MM.1S (cell line): ENCODE results near the gene ADCK2.
"Not testable (repeated sequence)": the region's sequence is repeated elsewhere in the genome, so short reads cannot be mapped to it uniquely, and the experiment has no call there.

Experiments
- DNase-seq: peaks from one replicate; pipeline ENCODE4 v3.0.0-alpha.2; 2015
- H2AFZ ChIP-seq: fragments of 300-600 bp; sonication (generic); 2 replicates; pipeline ENCODE4 v1.6.0; 2016; ENCODE audit warnings: antibody characterized with exemption, low read length
- H3F3A ChIP-seq: fragments of 300-600 bp; sonication (generic); 2 replicates; pipeline ENCODE4 v1.6.1; 2016; ENCODE audit warnings: mild to moderate bottlenecking, antibody characterized with exemption, low read length, moderate library complexity, mixed read lengths; ENCODE audit not compliant: insufficient read depth
- H3K27ac ChIP-seq: fragments of 300-600 bp; sonication (generic); 2 replicates; pipeline ENCODE4 v1.5.1; 2016; ENCODE audit warnings: mild to moderate bottlenecking, low read length
- H3K27me3 ChIP-seq: fragments of 300-600 bp; sonication (generic); replicated peaks from 2 replicates; pipeline ENCODE4 v1.6.0; 2016; ENCODE audit warnings: low read length; ENCODE audit not compliant: insufficient read depth
- H3K36me3 ChIP-seq: fragments of 300-600 bp; sonication (generic); replicated peaks from 2 replicates; pipeline ENCODE4 v1.6.1; 2016; ENCODE audit warnings: mild to moderate bottlenecking, low read length, mixed read lengths; ENCODE audit not compliant: insufficient read depth
- H3K4me1 ChIP-seq: fragments of 300-600 bp; sonication (generic); 2 replicates; pipeline ENCODE4 v1.6.1; 2016; ENCODE audit warnings: low read length, mixed read lengths
- H3K4me2 ChIP-seq: fragments of 300-600 bp; sonication (generic); 2 replicates; pipeline ENCODE4 v1.6.0; 2016; ENCODE audit warnings: low read depth, low read length
- H3K4me3 ChIP-seq: fragments of 300-600 bp; sonication (generic); 2 replicates; pipeline ENCODE4 v1.5.1; 2016; ENCODE audit warnings: low read length, mixed read lengths
- H3K79me2 ChIP-seq: fragments of 300-600 bp; sonication (generic); 2 replicates; pipeline ENCODE4 v1.6.1; 2016; ENCODE audit warnings: mixed run types, low read length, mixed read lengths
- H3K9ac ChIP-seq: fragments of 300-600 bp; sonication (generic); 2 replicates; pipeline ENCODE4 v1.6.1; 2016; ENCODE audit warnings: low read length, mixed read lengths
- H3K9me2 ChIP-seq: fragments of 300-600 bp; sonication (generic); replicated peaks from 2 replicates; pipeline ENCODE4 v1.6.1; 2016; ENCODE audit warnings: mild to moderate bottlenecking, low read length, mixed read lengths; ENCODE audit not compliant: insufficient read depth
- H3K9me3 ChIP-seq: fragments of 300-600 bp; sonication (generic); replicated peaks from 2 replicates; pipeline ENCODE4 v1.6.1; 2016; ENCODE audit warnings: mild to moderate bottlenecking, low read length, mixed read lengths; ENCODE audit not compliant: insufficient read depth
- H4K20me1 ChIP-seq: fragments of 300-600 bp; sonication (generic); 2 replicates; pipeline ENCODE4 v1.6.1; 2016; ENCODE audit warnings: mild to moderate bottlenecking, low read length, moderate library complexity, mixed read lengths; ENCODE audit not compliant: insufficient read depth
- EZH2 ChIP-seq: fragments of 300-600 bp; sonication (generic); optimal IDR thresholded peaks from 2 replicates; pipeline ENCODE3; 2017; ENCODE audit warnings: low read depth, mild to moderate bottlenecking, antibody characterized with exemption, low read length, mixed read lengths
- EZH2phosphoT487 ChIP-seq: fragments of 300-600 bp; sonication (generic); IDR thresholded peaks from 2 replicates; pipeline ENCODE4 v1.6.1; 2018; ENCODE audit warnings: antibody characterized with exemption, low read length
- TF ChIP-seq, protein P1 (sequence below): fragments of 300-600 bp; sonication (generic); IDR thresholded peaks from 2 replicates; pipeline ENCODE4 v1.5.1; 2016; ENCODE audit warnings: antibody characterized with exemption, low read length, mixed read lengths

Gene ADCK2

DNA sequence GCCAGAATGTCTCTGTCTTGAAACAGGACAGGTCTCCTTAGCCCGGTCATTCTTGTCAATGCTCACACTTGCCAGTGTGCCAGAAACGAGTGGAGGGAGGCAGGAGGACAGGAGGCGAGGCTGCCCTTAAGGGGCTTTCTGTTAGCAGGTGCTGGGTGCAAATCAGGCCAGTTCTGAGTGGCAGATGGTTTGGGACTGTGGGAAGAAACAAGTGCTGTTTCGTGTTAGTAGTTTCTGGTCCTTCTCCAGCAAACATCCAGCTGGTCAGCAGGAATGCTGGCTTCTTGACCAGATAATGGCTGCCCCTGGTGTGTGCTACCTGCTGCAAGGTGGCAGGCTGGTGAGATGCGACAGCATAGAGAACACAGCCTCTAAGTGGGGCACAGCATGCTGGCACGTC is 15.6 kb downstream of the ADCK2 start:
- Histone ChIP-seq H3K36me3 (no peaks in the 10 kb centered on the region), H3K79me2 (no peaks in the 10 kb centered on the region), H3K4me2 (no peak overlapping the region), H3K9me2 (no peaks in the 10 kb centered on the region), H3K27ac (no peak overlapping the region), H3F3A (no peaks in the 10 kb centered on the region), H3K9me3 (no peaks in the 10 kb centered on the region), H3K9ac (no peak overlapping the region), H3K4me1 (no peaks in the 10 kb centered on the region), H2AFZ (no peak overlapping the region), H3K27me3 (no peaks in the 10 kb centered on the region), H4K20me1 (no peaks in the 10 kb centered on the region), H3K4me3 (no peak overlapping the region)
- no peak for DNase-seq
- TF ChIP-seq, protein P1, sequence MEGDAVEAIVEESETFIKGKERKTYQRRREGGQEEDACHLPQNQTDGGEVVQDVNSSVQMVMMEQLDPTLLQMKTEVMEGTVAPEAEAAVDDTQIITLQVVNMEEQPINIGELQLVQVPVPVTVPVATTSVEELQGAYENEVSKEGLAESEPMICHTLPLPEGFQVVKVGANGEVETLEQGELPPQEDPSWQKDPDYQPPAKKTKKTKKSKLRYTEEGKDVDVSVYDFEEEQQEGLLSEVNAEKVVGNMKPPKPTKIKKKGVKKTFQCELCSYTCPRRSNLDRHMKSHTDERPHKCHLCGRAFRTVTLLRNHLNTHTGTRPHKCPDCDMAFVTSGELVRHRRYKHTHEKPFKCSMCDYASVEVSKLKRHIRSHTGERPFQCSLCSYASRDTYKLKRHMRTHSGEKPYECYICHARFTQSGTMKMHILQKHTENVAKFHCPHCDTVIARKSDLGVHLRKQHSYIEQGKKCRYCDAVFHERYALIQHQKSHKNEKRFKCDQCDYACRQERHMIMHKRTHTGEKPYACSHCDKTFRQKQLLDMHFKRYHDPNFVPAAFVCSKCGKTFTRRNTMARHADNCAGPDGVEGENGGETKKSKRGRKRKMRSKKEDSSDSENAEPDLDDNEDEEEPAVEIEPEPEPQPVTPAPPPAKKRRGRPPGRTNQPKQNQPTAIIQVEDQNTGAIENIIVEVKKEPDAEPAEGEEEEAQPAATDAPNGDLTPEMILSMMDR = no peak
- no peak for TF ChIP-seq EZH2phosphoT487
- TF ChIP-seq EZH2 = no peak

DNA sequence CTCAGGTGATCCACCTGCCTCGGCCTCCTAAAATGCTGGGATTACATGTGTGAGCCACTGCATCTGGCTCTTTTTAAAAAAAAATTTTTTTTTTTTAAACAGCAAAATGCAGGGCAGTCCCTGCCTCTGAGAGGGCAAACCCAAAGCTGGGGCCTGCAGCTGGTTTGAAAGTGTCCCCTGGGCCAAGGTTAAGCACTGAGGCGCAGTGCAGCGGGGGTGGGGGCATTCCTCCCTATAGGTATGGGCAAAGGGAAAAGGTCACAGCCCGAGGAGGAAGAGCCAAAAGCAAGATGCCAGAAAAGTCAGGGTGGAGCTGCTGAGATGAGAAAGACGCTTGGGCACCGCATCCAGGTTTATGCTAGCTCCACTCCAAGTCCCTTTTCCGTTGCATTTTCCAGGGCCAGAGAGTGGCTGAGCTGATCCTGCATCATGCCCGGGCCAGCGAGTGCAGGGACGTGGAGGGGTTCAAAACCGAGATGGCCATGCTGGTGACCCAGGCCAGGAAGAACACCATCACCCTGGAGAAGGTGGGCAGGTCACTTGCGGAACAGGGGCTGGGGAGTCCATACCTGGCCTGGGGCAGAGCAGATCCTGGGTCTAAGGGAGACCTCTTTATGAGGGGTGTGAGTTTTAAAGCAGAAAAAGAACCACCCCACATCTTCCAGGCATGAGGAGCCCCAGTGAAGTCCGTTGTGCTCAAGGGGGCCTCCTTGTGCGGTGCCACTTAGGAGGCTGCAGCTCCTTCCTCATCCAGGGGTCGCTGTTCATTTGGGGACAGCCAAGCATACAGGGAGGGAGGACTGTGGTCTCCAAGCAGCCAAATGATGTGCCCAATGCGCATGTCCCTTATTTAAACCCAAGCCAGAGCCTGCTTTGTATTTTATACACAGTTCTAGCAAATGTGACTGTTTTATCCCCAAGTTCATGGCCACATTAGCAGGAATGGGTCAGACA is 16.7 kb downstream of the ADCK2 start:
- TF ChIP-seq EZH2phosphoT487 (no peak), EZH2 (no peak)
- TF ChIP-seq, protein P1 = no peak
- no peak for DNase-seq

DNA sequence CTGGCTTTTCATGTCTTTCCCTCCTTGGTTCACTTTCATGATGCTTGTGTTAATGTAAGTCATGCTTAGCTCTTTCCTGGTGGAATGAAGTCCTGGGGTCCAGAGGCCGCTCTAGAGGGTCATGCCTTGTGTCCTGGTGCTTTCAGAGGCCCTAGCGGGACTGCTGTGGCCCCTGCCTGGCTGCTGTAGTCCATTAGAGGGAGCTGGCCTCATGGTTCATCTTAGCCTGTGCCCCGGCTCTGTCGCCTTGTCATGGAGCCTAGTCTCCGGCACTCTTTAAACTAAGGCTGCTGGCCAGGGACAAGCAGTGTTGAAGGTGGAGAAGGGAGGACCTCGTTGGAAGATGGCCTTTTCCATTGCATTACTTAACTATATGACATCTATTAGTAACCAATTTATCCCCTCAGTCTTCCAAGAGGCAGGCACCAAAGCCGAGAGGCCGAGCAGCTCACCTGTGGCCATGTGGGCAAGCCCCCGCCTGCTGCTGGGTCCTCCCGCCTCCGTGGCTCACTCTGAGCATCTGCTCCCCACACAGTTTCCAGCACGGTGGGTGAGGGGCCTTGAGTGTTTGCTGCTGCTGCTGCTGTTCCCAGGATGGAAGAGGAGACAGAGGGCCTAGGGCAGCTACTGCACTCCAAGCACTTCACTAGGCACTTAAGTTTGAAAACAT is 18.8 kb downstream of the ADCK2 start:
- TF ChIP-seq EZH2 = no peak
- no peak for TF ChIP-seq EZH2phosphoT487
- Histone ChIP-seq H3K27ac (no peak overlapping the region), H3K4me3 (no peak overlapping the region), H3F3A (no peaks in the 10 kb centered on the region), H3K36me3 (no peaks in the 10 kb centered on the region), H2AFZ (no peak overlapping the region), H3K4me1 (peaks cover 5% of the 10 kb centered on the region), H3K9me2 (no peaks in the 10 kb centered on the region), H3K9ac (no peak overlapping the region), H3K27me3 (no peaks in the 10 kb centered on the region), H3K79me2 (no peaks in the 10 kb centered on the region), H4K20me1 (no peaks in the 10 kb centered on the region), H3K4me2 (no peak overlapping the region), H3K9me3 (no peaks in the 10 kb centered on the region)
- DNase-seq = no peak

More for the DNA sequence above, 16.7 kb downstream of the ADCK2 start:
- no peaks in the 10 kb centered on the region for H3K9me3 ChIP-seq
- H4K20me1 ChIP-seq = no peaks in the 10 kb centered on the region
- no peak overlapping the region for H3K4me2 ChIP-seq
- H3K4me3 ChIP-seq = no peak overlapping the region
- H2AFZ ChIP-seq = no peak overlapping the region
- H3K9me2 ChIP-seq = no peaks in the 10 kb centered on the region
- H3K4me1 ChIP-seq = no peaks in the 10 kb centered on the region
- no peak overlapping the region for H3K27ac ChIP-seq
- no peak overlapping the region for H3K9ac ChIP-seq
- no peaks in the 10 kb centered on the region for H3K79me2 ChIP-seq
- no peaks in the 10 kb centered on the region for H3K27me3 ChIP-seq
- H3F3A ChIP-seq = no peaks in the 10 kb centered on the region
- no peaks in the 10 kb centered on the region for H3K36me3 ChIP-seq

DNA sequence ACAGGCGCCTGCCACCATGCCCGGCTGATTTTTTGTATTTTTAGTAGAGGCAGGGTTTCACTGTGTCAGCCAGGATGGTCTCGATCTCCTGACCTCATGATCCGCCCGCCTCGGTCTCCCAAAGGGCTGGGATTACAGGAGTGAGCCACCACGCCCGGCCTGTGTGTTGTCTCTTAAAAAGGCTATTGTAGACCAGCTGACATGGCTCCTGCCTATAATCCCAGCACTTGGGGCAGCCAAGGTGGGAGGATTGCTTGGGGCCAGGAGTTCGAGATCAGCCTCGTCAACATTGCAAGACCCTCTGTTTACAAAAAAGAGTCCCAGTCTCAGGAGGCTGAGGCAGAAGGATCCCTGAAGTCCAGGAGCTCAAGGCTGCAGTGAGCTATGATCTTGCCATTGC is 21.1 kb downstream of the ADCK2 start:
- H3K36me3 ChIP-seq = not testable (repeated sequence)

More for the DNA sequence above, 21.1 kb downstream of the ADCK2 start:
- H3K9me3 ChIP-seq, H2AFZ ChIP-seq, H3K27me3 ChIP-seq, H3K9me2 ChIP-seq, H3F3A ChIP-seq, H3K4me3 ChIP-seq, DNase-seq, H4K20me1 ChIP-seq, H3K4me2 ChIP-seq, H3K27ac ChIP-seq, H3K9ac ChIP-seq: not testable (repeated sequence)
- peaks cover 11% of the 10 kb centered on the region for H3K4me1 ChIP-seq
- peaks cover 23% of the 10 kb centered on the region for H3K79me2 ChIP-seq
